ENCODE data around the gene COL7A1. TPM values are rescaled to one million over a fixed set of nuclear protein-coding genes. Genes with fewer than 3 reads are reported as not detected.

The COL7A1 gene
- total RNA-seq, 1 donor from 2014 or later, result 1.5 TPM

DNA sequence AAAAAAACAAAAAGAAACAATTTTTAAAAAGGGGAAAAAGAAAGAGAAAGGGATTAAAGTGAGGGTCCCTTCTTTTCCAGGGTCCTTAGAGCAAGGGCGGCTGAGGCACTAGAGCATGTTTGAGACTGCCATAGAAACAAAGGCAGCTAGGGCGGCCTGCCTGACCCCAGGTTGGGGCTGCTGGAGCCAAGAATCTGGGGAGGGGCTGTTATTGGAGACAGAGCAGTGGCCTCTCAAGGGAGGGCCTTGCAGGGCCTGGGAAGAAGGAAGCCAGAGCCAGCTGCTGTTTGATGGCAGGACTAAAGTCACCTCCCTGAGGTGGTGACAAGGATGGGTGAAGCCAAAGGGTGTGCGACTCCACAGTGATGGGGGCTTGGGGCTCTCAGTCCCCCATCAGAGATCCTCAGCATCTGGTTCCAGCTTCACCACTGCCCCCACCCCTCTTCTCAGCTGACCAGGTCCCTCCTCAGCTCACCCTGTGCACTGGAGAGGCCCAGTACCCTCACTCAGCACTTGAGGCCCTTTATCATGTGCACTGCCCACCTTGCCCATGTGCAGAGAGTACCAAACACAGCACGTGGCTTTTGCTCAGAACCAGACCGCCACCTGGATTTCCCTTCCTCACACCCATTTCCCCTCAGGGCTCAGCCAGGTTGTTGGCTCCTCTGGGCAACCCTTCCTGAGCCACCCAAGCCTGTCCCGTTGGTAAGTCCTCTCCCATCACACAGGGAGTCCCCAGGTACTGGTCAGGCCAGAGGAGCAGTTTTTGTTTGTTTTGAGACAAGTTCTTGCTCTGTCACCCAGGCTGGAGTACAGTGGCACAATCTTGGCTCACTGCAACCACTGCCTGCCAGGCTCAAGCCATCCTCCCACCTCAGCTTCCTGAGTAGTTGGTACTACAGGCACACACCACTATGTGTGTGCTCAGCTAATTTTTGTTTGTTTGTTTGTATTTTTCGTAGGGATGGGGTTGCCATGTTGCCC lies 24.7 kb upstream of the COL7A1 start:
- ChIA-PET POLR2A (no interaction called here), CTCF (no interaction called here)
- no peak for DNase-seq
- Mint-ChIP-seq H3K4me1 (no peaks in the 10 kb centered on the region), H3K36me3 (ENCODE audit: low read depth) (peaks cover under 1% of the 10 kb centered on the region), H3K4me3 (no peak overlapping the region), H3K27me3 (no peaks in the 10 kb centered on the region), H3K9me3 (peaks cover 6% of the 10 kb centered on the region), H3K27ac (no peak overlapping the region)
- TF ChIP-seq, protein P1, sequence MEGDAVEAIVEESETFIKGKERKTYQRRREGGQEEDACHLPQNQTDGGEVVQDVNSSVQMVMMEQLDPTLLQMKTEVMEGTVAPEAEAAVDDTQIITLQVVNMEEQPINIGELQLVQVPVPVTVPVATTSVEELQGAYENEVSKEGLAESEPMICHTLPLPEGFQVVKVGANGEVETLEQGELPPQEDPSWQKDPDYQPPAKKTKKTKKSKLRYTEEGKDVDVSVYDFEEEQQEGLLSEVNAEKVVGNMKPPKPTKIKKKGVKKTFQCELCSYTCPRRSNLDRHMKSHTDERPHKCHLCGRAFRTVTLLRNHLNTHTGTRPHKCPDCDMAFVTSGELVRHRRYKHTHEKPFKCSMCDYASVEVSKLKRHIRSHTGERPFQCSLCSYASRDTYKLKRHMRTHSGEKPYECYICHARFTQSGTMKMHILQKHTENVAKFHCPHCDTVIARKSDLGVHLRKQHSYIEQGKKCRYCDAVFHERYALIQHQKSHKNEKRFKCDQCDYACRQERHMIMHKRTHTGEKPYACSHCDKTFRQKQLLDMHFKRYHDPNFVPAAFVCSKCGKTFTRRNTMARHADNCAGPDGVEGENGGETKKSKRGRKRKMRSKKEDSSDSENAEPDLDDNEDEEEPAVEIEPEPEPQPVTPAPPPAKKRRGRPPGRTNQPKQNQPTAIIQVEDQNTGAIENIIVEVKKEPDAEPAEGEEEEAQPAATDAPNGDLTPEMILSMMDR (IDR thresholded peaks at IDR 0.05), result no peak
- intact Hi-C loops (cut with micrococcal nuclease), result no loop called here
- ATAC-seq (ENCODE audit: low read depth), result no peak

DNA sequence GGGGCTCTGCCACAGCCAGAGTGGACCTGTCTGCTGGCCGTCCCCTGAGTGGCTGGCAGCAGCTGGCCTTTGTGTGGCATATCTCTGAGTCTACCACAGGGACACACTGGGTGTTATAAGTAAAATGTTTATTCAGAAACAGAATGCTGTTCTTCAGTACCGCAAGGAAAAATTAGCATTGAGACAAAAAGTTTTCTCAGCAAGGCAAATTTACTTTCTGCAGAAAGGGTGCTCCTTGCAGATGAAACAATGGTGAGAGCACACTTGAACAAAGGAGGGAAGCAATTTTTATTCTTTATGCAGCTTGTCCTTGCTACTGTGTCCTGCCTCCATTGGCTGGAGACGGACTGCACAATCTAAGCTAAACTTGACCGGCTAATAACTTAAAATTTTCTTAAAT lies 22.4 kb upstream of the COL7A1 start:
- POLR2A ChIA-PET, result interaction anchor here (0.6 kb wide), 1 partner anchor 1470 kb away, joined by 4 read pairs; no protein-coding TSS in a partner anchor
- no peaks in the 10 kb centered on the region for H3K27me3 Mint-ChIP-seq
- H3K36me3 Mint-ChIP-seq (ENCODE audit: low read depth), result no peaks in the 10 kb centered on the region

DNA sequence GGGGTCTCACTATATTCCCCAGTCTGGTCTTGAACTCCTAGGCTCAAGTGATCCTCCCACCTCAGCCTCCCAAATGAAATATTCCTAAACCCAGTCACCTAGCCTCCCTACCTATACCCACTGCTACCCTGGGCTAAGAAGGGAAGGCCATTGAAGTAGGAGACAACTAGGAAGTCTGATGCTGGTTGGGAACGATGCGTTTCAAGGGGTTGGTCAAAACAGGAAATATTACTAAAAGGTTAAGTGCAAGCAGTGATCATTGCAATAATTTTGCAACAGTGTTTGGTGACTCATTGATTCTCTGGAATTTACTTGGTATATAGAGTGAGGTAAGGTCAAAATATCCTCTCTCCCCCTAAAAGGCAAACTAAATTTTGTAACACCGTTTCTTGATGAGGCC lies 18.9 kb upstream of the COL7A1 start:
- peaks cover 3% of the 10 kb centered on the region for H3K36me3 Mint-ChIP-seq (ENCODE audit: low read depth)
- no peak for ATAC-seq (ENCODE audit: low read depth)
- TF ChIP-seq, protein P1 (IDR thresholded peaks at IDR 0.05), result no peak
- peaks cover 6% of the 10 kb centered on the region for H3K9me3 Mint-ChIP-seq
- ChIA-PET POLR2A (no interaction called here), CTCF (no interaction called here)
- H3K4me3 Mint-ChIP-seq, result no peak overlapping the region
- no peak for DNase-seq
- no peak overlapping the region for H3K27ac Mint-ChIP-seq
- H3K4me1 Mint-ChIP-seq, result peaks cover 5% of the 10 kb centered on the region
- H3K27me3 Mint-ChIP-seq, result no peaks in the 10 kb centered on the region
- intact Hi-C loops (cut with micrococcal nuclease), result no loop called here

More for the DNA sequence above, 22.4 kb upstream of the COL7A1 start:
- ATAC-seq (ENCODE audit: low read depth) (no peak), DNase-seq (no peak)
- Mint-ChIP-seq H3K27ac (no peak overlapping the region), H3K4me1 (no peaks in the 10 kb centered on the region), H3K9me3 (peaks cover 6% of the 10 kb centered on the region), H3K4me3 (no peak overlapping the region)
- intact Hi-C loops (cut with micrococcal nuclease), result no loop called here
- CTCF ChIA-PET, result no interaction called here
- TF ChIP-seq, protein P1 (IDR thresholded peaks at IDR 0.05), result no peak

DNA sequence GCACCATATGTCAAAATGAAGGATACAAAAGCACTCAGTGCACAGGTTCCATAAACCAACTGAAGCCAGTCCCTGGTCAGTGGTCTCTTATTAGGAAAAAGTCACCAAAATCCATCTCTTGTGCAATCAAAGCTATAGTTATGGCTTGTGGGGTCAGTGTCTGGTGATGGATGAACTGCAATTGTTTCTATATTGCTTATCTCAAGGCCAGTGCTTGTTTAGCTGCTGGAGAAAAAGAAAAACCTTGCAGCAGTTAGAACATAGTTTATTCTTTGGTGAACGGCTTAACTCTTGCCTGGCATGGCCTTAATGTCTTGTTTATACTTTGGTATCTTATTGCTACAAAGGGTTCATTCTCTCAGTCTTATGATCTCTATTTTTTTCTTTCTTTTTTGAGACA lies 17.2 kb upstream of the COL7A1 start:
- intact Hi-C loops (cut with micrococcal nuclease), result no loop called here
- peaks cover 18% of the 10 kb centered on the region for H3K4me1 Mint-ChIP-seq
- TF ChIP-seq, protein P1 (IDR thresholded peaks at IDR 0.05), result no peak
- DNase-seq (no peak), ATAC-seq (ENCODE audit: low read depth) (no peak)
- H3K9me3 Mint-ChIP-seq, result peaks cover 2% of the 10 kb centered on the region
- ChIA-PET POLR2A (no interaction called here), CTCF (interaction anchor here (1.5 kb wide), 1 partner anchor 211 kb away, joined by 4 read pairs; no protein-coding TSS in a partner anchor)
- no peak overlapping the region for H3K4me3 Mint-ChIP-seq
- no peak overlapping the region for H3K27ac Mint-ChIP-seq
- H3K36me3 Mint-ChIP-seq (ENCODE audit: low read depth), result peaks cover 11% of the 10 kb centered on the region
- H3K27me3 Mint-ChIP-seq, result no peaks in the 10 kb centered on the region
